ENCODE data around the gene CABP1.
A peak's percentile ranks its signal among the peaks of the same experiment; 100 is the strongest.
"Not testable (repeated sequence)": the region's sequence is repeated elsewhere in the genome, so short reads cannot be mapped to it uniquely, and the experiment has no call there.

Gene CABP1

DNA sequence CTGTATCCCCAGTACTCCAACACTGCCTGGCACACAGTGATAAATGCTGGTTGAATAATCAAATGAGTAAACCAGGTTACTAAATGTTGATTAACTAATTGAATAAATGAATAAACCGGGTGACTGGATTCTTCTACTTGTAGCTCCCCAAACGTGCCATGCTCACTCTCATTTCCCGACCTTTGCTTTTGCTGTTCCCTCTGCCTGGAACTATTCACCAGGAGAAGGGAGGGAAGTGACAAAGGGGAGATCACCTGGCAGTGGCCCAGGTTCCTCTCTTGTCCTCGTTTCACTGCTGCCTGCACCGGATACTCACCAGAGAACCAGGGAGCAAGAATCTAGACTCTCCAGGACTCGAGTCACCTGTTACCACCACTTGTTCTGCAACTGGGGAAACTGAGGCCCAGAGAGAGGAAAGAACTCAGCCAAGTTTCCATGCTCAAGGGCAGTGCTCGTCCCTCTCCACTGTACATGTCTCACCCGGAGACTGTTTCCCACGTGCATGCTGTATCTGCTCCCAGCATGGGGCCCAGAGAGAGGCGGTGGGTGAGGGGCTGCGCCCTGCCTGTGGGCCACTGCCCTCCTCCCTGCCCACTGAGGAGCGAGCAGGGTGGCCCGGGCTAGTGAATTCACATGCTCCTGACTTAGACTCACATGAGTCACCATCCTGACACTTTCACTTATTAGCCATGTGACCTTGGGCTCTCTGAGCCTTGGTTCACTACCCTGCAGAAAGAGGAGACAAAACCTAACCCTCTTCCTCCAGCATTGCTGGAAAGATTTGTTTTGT, 41.6 kb upstream of the CABP1 start:
- no peak overlapping the region for H3K4me3 ChIP-seq (replicated peaks in 1 of 2; ENCODE audit: low read depth in 2 of 2, low read length in 2 of 2)
- DNase-seq (ENCODE audit: low read depth in 2 of 2), result peak; percentile 23 to 46
- TF ChIP-seq, protein P1, sequence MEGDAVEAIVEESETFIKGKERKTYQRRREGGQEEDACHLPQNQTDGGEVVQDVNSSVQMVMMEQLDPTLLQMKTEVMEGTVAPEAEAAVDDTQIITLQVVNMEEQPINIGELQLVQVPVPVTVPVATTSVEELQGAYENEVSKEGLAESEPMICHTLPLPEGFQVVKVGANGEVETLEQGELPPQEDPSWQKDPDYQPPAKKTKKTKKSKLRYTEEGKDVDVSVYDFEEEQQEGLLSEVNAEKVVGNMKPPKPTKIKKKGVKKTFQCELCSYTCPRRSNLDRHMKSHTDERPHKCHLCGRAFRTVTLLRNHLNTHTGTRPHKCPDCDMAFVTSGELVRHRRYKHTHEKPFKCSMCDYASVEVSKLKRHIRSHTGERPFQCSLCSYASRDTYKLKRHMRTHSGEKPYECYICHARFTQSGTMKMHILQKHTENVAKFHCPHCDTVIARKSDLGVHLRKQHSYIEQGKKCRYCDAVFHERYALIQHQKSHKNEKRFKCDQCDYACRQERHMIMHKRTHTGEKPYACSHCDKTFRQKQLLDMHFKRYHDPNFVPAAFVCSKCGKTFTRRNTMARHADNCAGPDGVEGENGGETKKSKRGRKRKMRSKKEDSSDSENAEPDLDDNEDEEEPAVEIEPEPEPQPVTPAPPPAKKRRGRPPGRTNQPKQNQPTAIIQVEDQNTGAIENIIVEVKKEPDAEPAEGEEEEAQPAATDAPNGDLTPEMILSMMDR (IDR thresholded peaks at IDR 0.05; ENCODE audit: low read depth, low read length), result no peak

DNA sequence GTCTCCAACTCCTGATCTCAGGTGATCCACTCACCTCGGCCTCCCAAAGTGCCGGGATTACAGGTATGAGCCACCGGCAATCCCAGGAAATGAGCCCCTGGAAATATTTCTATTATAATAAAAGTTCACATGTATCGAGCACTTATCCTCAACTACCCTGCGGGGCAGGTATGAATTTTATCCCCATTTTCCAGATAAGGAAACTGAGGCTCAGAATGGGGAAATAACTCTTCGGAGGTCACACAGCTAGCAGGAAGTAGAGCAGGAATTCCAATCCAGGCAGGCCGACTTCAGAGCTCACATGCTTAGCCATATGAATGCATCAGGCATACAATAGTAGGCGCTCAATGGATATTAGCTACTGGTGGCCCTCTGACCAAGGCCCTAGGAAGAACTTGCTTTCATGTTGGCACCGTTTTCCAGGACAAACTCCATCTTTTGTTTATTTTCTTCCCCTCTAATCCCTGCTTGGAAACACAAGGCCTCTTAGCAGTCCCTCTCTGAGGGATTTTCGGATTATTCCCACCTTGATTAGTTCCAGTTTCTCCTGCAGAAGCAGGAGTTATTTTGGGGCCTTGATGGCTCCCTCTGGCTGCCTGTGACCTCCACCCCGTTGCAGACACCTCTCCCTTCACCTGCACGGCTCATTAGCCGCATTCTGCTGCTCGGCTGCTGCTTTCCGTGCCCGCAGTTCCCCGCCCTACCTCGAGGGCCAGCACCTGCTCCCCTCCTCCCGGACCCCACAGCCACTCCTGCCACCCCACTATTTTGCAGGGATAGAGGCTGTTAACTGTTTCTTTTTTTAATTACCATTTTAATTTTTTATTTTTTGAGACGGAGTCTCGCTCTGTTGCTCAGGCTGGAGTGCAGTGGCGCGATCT, 40.5 kb upstream of the CABP1 start:
- no peak for DNase-seq (ENCODE audit: low read depth in 2 of 2)
- H3K4me3 ChIP-seq (replicated peaks in 1 of 2; ENCODE audit: low read depth in 2 of 2, low read length in 2 of 2), result no peak overlapping the region
- TF ChIP-seq, protein P1 (IDR thresholded peaks at IDR 0.05; ENCODE audit: low read depth, low read length), result no peak

DNA sequence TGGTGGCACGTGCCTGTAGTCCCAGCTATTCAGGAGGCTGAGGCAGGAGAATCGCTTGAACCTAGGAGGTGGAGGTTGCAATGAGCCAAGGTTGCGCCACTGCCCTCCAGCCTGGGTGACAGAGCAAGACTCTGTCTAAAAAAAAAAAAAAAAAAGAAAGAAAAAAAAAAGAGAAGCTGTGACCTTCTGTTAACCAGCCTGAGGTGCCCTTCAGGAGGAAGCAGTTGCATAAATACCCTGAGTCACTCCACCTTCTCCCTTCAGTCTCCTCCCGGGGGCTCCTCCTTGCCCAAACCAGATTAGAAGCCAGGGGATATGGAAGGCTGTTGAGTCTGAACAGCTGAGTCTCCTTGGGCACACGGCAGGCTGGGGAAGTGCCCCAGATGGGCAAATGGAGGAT, 38.0 kb upstream of the CABP1 start:
- DNase-seq (ENCODE audit: low read depth in 2 of 2); H3K4me3 ChIP-seq (replicated peaks in 1 of 2; ENCODE audit: low read depth in 2 of 2, low read length in 2 of 2): not testable (repeated sequence)

DNA sequence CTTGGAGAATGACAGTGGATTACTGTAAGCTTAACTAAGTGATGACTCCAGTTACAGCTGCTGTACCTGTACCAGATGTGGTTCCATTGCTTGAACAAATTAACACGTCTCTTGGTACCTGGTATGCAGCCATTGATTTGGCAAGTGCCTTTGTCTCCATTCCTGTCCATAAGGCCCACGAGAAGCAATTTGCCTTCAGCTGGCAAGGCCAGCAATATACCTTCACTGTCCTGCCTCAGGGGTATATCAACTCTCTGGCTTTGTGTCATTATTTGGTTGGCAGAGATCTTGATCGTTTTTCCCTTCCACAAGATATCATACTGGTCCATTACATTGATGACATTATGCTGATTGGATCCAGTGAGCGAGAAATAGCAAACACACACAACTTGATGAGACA, 29.9 kb upstream of the CABP1 start:
- no peak overlapping the region for H3K4me3 ChIP-seq (replicated peaks in 1 of 2; ENCODE audit: low read depth in 2 of 2, low read length in 2 of 2)
- DNase-seq (ENCODE audit: low read depth in 2 of 2), result no peak
- TF ChIP-seq, protein P1 (IDR thresholded peaks at IDR 0.05; ENCODE audit: low read depth, low read length), result no peak

DNA sequence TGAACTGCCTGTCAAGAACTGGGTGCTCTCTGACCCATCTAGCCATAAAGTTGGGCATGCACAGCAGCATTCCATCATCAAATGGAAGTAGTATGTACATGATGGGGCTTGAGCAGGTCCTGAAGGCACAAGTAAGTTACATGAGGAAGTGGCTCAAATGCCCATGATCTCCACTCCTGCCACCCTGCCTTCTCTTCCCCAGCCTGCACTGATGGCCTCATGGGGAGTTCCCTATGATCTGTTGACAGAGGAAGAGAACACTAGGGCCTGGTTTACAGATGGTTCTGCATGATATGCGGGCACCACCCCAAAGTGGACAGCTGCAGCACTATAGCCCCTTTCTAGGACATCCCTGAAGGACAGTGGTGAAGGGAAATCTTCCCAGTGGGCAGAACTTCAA, 28.9 kb upstream of the CABP1 start:
- DNase-seq (ENCODE audit: low read depth in 2 of 2); H3K4me3 ChIP-seq (replicated peaks in 1 of 2; ENCODE audit: low read depth in 2 of 2, low read length in 2 of 2): not testable (repeated sequence)

DNA sequence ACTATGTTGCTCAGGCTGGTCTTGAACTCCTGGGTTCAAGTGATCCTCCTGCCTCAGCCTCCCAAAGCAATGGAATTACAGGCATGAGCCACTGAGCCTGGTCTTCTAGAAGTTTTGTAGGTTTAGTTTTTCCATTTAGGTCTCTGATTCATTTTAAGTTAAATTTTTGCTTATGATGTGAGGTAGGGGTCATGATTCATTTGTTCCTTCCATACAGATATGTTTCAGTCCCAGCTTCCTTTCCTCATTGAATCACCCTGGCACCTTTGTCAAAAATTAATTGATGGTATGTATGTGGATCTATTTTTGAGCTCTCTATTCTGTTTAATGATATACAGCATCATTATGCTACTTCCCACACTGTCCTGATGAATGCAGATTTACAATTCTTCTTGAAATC, 25.6 kb upstream of the CABP1 start:
- no peak for DNase-seq (ENCODE audit: low read depth in 2 of 2)
- TF ChIP-seq, protein P1 (IDR thresholded peaks at IDR 0.05; ENCODE audit: low read depth, low read length), result no peak
- no peak overlapping the region for H3K4me3 ChIP-seq (replicated peaks in 1 of 2; ENCODE audit: low read depth in 2 of 2, low read length in 2 of 2)

DNA sequence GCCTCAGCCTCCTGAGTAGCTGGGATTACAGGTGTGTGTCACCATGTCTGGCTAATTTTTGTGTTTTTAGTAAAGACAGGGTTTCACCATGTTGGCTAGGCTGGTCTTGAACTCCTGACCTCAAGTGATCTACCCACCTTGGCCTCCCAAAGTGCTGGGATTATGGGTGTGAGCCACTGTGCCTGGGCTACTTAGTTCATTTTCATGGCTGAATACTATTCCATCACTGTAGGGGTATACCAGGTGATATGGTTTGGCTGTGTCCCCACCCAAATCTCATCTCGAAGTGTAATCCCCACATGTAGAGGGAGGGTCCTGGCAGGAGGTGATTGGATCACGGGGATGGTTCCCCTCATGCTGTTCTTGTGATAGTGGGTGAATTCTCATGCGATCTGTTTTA, 23.2 kb upstream of the CABP1 start:
- not testable (repeated sequence) for H3K4me3 ChIP-seq (replicated peaks in 1 of 2; ENCODE audit: low read depth in 2 of 2, low read length in 2 of 2); DNase-seq (ENCODE audit: low read depth in 2 of 2)

DNA sequence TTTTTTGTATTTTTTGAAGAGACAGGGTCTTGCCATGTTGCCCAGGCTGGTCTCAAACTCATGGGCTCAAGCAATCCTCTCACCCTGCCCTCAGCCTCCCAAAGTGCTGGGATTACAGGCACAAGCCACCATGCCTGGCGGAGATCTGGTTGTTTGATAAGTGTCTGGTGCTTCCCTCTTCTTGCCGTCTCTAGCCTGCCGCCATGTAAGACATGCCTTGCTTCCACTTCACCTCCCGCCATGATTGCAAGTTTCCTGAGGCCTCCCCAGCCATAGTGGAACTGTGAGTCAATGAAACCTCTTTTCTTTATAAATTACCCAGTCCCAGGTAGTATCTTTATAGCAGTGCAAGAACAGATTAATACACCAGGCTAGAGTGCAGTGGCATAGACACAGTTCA, 22.7 kb upstream of the CABP1 start:
- DNase-seq (ENCODE audit: low read depth in 2 of 2); H3K4me3 ChIP-seq (replicated peaks in 1 of 2; ENCODE audit: low read depth in 2 of 2, low read length in 2 of 2): not testable (repeated sequence)
